Sigmoid colon (tissue), 4 donors: ENCODE results near the gene VRK1.

Experiments used
- EP300 ChIP-seq, 4 donors: sonication (generic); formaldehyde crosslinking; IDR thresholded peaks; one replicate each; pipeline ENCODE4 v1.6.1; 2017; ENCODE audit warnings: antibody characterized with exemption in 4 of 4
- POLR2A ChIP-seq, 2 donors: fragments of 450-650 bp; IDR thresholded peaks; one replicate each; pipeline ENCODE4 v1.6.1; 2016; ENCODE audit warnings: antibody characterized with exemption in 2 of 2, mild to moderate bottlenecking in 2 of 2, moderate library complexity in 2 of 2
- POLR2AphosphoS5 ChIP-seq, 4 donors: sonication (generic); formaldehyde crosslinking; IDR thresholded peaks; one replicate each; pipeline ENCODE4 v1.6.1; 2017; ENCODE audit warnings: antibody characterized with exemption in 4 of 4
- TF ChIP-seq, protein P1 (sequence below), 4 experiments: fragments of 450-650 bp in 3 of 4; fragments of 200-600 bp in 1 of 4; IDR thresholded peaks; one replicate each; pipeline ENCODE4 v1.5.1; 2016 to 2019; ENCODE audit warnings: antibody characterized with exemption in 4 of 4, mild to moderate bottlenecking in 3 of 4, moderate library complexity in 2 of 4

DNA sequence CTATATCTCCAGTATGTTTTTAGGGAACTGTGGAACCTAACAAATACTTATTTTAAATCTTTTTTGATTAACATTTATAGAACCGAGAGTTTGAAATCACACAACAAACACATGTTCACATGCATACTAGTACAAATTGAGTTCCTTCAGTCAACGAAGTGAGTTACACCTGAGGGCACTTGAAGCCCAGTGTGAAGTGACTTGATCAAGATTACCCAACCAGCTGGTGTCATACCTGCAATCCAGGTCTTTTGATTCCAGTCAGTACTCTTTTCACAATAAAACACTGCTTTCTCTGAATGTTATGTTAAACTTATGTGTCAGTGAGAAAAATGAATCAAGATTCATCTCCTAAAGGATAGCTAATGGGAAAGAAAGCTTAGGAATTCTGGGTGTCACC, 35.2 kb downstream of the VRK1 start:
- TF ChIP-seq, protein P1, sequence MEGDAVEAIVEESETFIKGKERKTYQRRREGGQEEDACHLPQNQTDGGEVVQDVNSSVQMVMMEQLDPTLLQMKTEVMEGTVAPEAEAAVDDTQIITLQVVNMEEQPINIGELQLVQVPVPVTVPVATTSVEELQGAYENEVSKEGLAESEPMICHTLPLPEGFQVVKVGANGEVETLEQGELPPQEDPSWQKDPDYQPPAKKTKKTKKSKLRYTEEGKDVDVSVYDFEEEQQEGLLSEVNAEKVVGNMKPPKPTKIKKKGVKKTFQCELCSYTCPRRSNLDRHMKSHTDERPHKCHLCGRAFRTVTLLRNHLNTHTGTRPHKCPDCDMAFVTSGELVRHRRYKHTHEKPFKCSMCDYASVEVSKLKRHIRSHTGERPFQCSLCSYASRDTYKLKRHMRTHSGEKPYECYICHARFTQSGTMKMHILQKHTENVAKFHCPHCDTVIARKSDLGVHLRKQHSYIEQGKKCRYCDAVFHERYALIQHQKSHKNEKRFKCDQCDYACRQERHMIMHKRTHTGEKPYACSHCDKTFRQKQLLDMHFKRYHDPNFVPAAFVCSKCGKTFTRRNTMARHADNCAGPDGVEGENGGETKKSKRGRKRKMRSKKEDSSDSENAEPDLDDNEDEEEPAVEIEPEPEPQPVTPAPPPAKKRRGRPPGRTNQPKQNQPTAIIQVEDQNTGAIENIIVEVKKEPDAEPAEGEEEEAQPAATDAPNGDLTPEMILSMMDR (IDR thresholded peaks at IDR 0.05): no peak
- no peak for TF ChIP-seq POLR2AphosphoS5 (IDR thresholded peaks at IDR 0.05)
- no peak for TF ChIP-seq EP300 (IDR thresholded peaks at IDR 0.05)
- no peak for TF ChIP-seq POLR2A (IDR thresholded peaks at IDR 0.05)
